ENCODE data around the gene ORAI3. TPM values are rescaled to one million over a fixed set of nuclear protein-coding genes. Genes with fewer than 3 reads are reported as not detected.

Gene ORAI3
- total RNA-seq, 1 experiment from 2014 or later = 9.0 TPM

- H3K9me2 ChIP-seq (ENCODE audit: insufficient read depth) = no peaks in the 10 kb centered on the region
- ChIA-PET RAD21 (ENCODE audit: low non-redundant PET in 1 of 2, low total read pairs in 2 of 2, uncharacterized antibody in 2 of 2, unreplicated experiment in 2 of 2) (interaction anchor here (0.8 to 1.3 kb wide), 2 partner anchors 97 kb away, joined by 3 to 4 read pairs; no protein-coding TSS in a partner anchor), CTCF (interaction anchor here (0.8 to 2.4 kb wide), 8 partner anchors 12 to 501 kb away, joined by 3 to 13 read pairs (median 5); partner anchors contain the start of genes FBXL19, KAT8 and ZNF843), POLR2A (interaction anchor here (1.3 to 1.6 kb wide), 2 partner anchors 12 to 135 kb away, joined by 3 read pairs; no protein-coding TSS in a partner anchor)
- H3K4me1 ChIP-seq (ENCODE audit: control insufficient read depth in 1 of 2, insufficient read depth in 2 of 2, low read length in 2 of 2) = peaks cover 5 to 12% of the 10 kb centered on the region in 2 experiments; a peak in 3 of 4 replicates
- H3K9ac ChIP-seq (ENCODE audit: low read length) = peak overlapping the region; percentile 25; the same call in 1 of the 2 replicates
- peaks cover 9 to 20% of the 10 kb centered on the region in 2 experiments for H3K36me3 ChIP-seq (ENCODE audit: control insufficient read depth in 1 of 2, insufficient read depth in 2 of 2, low read length in 2 of 2)
- H3K27ac ChIP-seq (ENCODE audit: low read depth, low read length) = peak overlapping the region; percentile 38; the same call in 1 of the 2 replicates
- H3K4me3 ChIP-seq (replicated peaks in 1 of 2; ENCODE audit: low read depth in 1 of 2, low read length in 2 of 2) = no peak overlapping the region
- TF ChIP-seq EGR1 (IDR thresholded peaks at IDR 0.05; ENCODE audit: low read depth) (no peak), RAD21 (IDR thresholded peaks at IDR 0.05; ENCODE audit: low read depth) (peak; percentile 84), CTCF (IDR thresholded peaks at IDR 0.05 in 2 of 3, conservative IDR thresholded peaks at IDR 0.05 in 1 of 3; ENCODE audit: borderline replicate concordance in 1 of 3, insufficient read depth in 1 of 3, low read depth in 2 of 3, low read length in 2 of 3) (peak in 2 of 3 experiments; percentile 90 to 98; a peak in 5 of 6 replicates)
- H4K20me1 ChIP-seq (ENCODE audit: insufficient read depth) = no peaks in the 10 kb centered on the region
- BruUV-seq (replicated peaks) = no TSS peak
- H3K27me3 ChIP-seq (ENCODE audit: insufficient read depth, low read length) = no peaks in the 10 kb centered on the region
- ATAC-seq = peak; percentile 98
- H3K9me3 ChIP-seq (ENCODE audit: control insufficient read depth in 1 of 2, insufficient read depth in 1 of 2, low read depth in 1 of 2, low read length in 2 of 2) = no peaks in the 10 kb centered on the region
- intact Hi-C loops (cut with micrococcal nuclease) = no loop called here
- DNase-seq (ENCODE audit: low read depth, low spot score) = peak; percentile 46
- peak overlapping the region; percentile 50 for H3K4me2 ChIP-seq (ENCODE audit: low read length)
- H3K79me2 ChIP-seq (ENCODE audit: insufficient read depth, low read length) = peaks cover 2% of the 10 kb centered on the region; the same call in 1 of the 2 replicates
- H2AFZ ChIP-seq (ENCODE audit: low read depth, low read length, poor library complexity, severe bottlenecking) = no peak overlapping the region
Observed at GRCh38 chr16:30941600-30942425, 7.1 kb upstream of the ORAI3 start.
